ENCODE data around the gene NXF2. TPM values are rescaled to one million over a fixed set of nuclear protein-coding genes. Genes with fewer than 3 reads are reported as not detected.
"Not testable (repeated sequence)": the region's sequence is repeated elsewhere in the genome, so short reads cannot be mapped to it uniquely, and the experiment has no call there.

Gene NXF2, protein sequence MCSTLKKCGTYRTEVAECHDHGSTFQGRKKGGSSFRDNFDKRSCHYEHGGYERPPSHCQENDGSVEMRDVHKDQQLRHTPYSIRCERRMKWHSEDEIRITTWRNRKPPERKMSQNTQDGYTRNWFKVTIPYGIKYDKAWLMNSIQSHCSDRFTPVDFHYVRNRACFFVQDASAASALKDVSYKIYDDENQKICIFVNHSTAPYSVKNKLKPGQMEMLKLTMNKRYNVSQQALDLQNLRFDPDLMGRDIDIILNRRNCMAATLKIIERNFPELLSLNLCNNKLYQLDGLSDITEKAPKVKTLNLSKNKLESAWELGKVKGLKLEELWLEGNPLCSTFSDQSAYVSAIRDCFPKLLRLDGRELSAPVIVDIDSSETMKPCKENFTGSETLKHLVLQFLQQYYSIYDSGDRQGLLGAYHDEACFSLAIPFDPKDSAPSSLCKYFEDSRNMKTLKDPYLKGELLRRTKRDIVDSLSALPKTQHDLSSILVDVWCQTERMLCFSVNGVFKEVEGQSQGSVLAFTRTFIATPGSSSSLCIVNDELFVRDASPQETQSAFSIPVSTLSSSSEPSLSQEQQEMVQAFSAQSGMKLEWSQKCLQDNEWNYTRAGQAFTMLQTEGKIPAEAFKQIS
- total RNA-seq: not detected

DNA sequence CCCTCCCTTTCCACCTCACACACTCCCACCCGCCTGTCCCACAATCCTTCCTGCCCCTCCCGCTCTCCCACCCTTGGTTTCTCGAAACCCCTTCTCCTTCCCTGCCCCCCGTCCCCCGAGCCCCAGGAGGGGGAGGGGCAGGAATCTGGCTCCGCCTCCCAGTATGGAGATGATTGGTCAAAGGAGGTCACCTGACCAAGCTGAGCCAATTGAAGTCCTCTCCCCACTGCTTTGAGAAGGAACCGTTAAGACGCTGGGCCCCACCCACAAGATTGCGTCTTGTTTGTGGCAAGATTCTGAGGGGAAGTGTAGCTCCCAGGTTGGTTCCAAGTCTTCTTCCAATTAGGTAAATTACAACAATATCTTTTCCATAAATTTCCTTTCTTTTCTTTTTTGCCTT, at the start of gene NXF2:
NXF2 (plus strand) TSS at position 275 of the 400 bp plus-strand sequence. CDS start 59,912 bp downstream, outside the sequence.
- H3K4me1 ChIP-seq; intact Hi-C loops (cut with DNase I); H3K4me3 ChIP-seq; H3K27me3 ChIP-seq; H3K9me3 ChIP-seq; DNase-seq; H3K27ac ChIP-seq; H3K36me3 ChIP-seq: not testable (repeated sequence)
- WGBS, 2 donors: no CpG with 5 or more reads among the region's 9 CpGs

DNA sequence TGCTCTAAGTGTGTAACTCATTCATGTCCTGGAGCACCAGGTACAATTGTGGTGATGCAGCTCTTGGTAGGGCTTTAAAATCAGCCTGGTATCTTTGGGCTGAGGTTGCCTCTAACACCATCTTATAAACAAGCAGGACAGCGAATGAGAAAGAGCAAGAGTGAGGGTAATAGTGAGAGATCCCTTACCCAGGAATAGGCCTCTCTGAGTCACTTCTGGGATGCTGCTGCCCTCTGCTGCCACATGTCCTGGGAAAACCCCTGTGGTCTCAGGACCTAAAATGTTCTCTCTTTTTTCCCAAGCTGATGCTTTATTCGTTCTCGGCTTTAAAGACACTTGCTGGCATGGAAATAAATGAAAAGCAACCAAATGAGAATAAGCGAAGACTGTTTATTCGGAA, 39.0 kb upstream of the NXF2 start:
- H3K4me3 ChIP-seq; H3K27ac ChIP-seq; H3K9me3 ChIP-seq; H3K4me1 ChIP-seq; intact Hi-C loops (cut with DNase I); H3K36me3 ChIP-seq; DNase-seq; H3K27me3 ChIP-seq: not testable (repeated sequence)
- no CpG with 5 or more reads among the region's 5 CpGs for WGBS, 2 donors

DNA sequence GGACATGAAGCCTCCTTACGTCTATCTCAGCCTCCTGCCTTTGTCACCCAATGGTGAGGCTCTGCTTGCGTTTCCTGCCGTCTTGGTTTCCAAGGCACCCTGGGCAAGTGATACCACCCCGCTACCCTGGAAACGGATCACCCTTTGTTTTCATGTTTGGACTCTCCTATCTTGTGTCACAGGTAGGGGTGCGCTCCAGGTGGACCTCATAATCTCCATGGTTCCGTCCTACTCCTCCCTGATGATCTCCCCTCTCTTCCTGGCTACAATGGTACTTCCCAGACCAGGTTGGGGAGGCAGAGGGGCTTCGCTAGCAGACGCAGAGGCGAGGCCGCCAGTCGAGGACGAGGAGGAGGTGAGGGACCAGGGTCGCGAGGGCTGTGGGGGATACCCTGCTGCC, 32.0 kb upstream of the NXF2 start, which contains the start of gene TCP11X1:
TCP11X1 (plus strand) TSS at position 316 of the 400 bp plus-strand sequence.
- H3K27me3 ChIP-seq; H3K4me1 ChIP-seq; H3K36me3 ChIP-seq; DNase-seq; H3K9me3 ChIP-seq; intact Hi-C loops (cut with DNase I); H3K27ac ChIP-seq; H3K4me3 ChIP-seq: not testable (repeated sequence)
- no CpG with 5 or more reads among the region's 15 CpGs for WGBS, 2 donors

DNA sequence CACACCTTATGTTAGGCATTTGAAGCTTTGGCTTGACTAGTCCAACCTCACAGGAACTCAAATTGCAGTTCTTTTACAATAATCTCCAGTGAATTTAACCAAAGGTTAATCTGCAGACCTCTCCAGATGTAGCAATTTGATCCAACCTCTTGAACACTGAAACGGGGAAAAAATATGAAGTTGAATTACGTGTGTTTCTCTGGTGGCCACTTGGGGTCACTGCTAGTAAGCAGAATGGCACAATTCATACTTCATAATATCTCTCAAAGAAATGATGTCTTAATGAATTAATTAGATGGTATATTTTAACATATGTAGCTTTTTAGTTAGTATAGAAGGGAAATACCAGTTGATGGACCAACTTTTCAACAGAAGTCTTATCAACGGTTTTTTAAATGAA, 30.5 kb upstream of the NXF2 start:
- no CpG with 5 or more reads among the region's 3 CpGs for whole genome bisulfite sequencing, 2 donors
- H3K36me3 ChIP-seq; H3K9me3 ChIP-seq; H3K27ac ChIP-seq; H3K27me3 ChIP-seq; intact Hi-C loops (cut with DNase I); H3K4me1 ChIP-seq; H3K4me3 ChIP-seq; DNase-seq: not testable (repeated sequence)

DNA sequence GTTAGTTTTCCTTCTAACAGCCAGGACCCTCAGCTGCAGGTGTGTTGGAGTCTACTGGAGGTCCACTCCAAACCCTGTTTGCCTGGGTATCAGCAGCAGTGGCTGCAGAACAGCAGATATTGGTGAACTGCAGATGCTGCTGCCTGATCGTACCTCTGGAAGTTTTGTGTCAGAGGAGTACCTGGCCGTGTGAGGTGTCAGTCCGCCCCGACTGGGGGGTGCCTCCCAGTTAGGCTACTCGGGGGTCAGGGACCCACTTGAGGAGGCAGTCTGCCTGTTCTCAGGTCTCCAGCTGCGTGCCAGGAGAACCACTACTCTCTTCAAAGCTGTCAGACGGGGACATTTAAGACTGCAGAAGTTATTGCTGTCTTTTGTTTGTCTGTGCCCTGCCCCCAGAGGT, 11.3 kb upstream of the NXF2 start:
- H3K36me3 ChIP-seq; DNase-seq; intact Hi-C loops (cut with DNase I); H3K27ac ChIP-seq; H3K4me3 ChIP-seq; H3K27me3 ChIP-seq; H3K4me1 ChIP-seq; H3K9me3 ChIP-seq: not testable (repeated sequence)
- no CpG with 5 or more reads among the region's 7 CpGs for WGBS, 2 donors

DNA sequence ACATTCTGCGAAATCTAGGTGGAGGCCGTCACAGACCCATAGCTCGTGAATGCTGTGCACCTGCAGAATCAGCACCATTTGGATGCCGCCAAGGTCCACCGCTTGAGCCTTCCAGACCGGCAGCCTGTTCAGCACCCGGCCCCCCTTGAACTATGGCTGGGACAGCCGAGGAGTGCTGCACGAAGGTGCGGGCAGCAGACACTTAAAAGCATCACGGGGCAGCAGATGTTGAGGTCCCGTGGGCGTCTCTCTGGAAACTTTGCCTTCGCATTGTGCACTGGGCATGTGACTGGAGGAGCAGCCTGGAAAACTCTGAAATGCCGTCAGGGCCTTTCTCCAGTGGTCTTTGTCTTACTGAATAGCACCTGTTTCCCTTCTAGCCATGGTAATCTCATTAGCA, 6.7 kb upstream of the NXF2 start:
- H3K9me3 ChIP-seq; H3K4me1 ChIP-seq; H3K27me3 ChIP-seq; intact Hi-C loops (cut with DNase I); H3K36me3 ChIP-seq; H3K4me3 ChIP-seq; DNase-seq; H3K27ac ChIP-seq: not testable (repeated sequence)
- WGBS, 2 donors: 63 to 70% methylated on average over 5 to 7 of the region's 15 CpGs

DNA sequence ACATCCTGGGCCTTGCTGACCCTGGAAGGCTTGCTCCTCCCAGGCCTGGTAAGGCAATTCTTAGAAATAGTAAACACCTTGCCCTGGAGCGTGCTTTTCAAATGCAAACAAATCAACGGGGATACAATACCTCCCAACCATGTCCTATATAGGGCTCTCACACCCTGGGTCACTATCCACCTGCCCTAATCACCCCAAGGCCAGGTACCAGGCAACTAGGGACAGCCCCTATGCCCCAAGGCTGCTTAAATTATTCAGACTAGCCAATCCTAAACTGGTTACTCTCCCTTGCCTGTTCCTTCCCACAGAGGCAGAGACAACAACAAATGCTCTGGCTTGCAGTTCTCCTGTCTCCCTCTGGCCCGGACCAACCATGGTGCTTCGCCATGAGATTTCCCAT, 25.3 kb downstream of the NXF2 start:
- DNase-seq: not testable (repeated sequence)
- WGBS, 2 donors: no CpG with 5 or more reads among the region's 4 CpGs

DNA sequence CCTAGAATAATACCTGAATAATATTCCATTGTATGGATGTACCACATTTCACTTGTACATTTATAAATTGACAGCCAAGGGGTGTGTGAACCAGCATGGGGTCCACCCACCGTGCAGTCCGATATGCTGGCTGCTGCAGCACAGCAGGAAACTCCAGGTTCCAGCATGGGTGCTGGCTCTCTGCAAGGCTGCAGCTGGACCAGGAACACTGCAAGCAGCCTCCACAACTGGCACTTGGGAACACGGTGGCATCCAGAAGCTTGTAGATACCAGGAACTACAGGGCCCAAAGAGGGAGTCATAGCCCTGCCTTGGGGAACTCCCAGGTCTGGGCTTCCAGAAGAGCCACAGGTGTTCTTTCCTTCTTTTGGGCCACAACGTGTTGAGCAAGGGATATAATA, 91.2 kb downstream of the NXF2 start:
- Histone ChIP-seq H3K36me3 (no peaks in the 10 kb centered on the region), H3K27ac (no peak overlapping the region), H3K4me1 (no peaks in the 10 kb centered on the region), H3K27me3 (no peaks in the 10 kb centered on the region), H3K9me3 (no peaks in the 10 kb centered on the region), H3K4me3 (no peak overlapping the region)
- TF ChIP-seq, protein P1, sequence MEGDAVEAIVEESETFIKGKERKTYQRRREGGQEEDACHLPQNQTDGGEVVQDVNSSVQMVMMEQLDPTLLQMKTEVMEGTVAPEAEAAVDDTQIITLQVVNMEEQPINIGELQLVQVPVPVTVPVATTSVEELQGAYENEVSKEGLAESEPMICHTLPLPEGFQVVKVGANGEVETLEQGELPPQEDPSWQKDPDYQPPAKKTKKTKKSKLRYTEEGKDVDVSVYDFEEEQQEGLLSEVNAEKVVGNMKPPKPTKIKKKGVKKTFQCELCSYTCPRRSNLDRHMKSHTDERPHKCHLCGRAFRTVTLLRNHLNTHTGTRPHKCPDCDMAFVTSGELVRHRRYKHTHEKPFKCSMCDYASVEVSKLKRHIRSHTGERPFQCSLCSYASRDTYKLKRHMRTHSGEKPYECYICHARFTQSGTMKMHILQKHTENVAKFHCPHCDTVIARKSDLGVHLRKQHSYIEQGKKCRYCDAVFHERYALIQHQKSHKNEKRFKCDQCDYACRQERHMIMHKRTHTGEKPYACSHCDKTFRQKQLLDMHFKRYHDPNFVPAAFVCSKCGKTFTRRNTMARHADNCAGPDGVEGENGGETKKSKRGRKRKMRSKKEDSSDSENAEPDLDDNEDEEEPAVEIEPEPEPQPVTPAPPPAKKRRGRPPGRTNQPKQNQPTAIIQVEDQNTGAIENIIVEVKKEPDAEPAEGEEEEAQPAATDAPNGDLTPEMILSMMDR (IDR thresholded peaks at IDR 0.05): no peak
- no peak for TF ChIP-seq POLR2A (IDR thresholded peaks at IDR 0.05)
- no peak for DNase-seq
- intact Hi-C loops (cut with DNase I): no loop called here
- 68% methylated on average over 4 of the region's 4 CpGs; no CpG with 5 or more reads in 1 of the 2 donors for WGBS, 2 donors

More for the DNA sequence above, 25.3 kb downstream of the NXF2 start:
- H3K27ac ChIP-seq; H3K36me3 ChIP-seq; H3K27me3 ChIP-seq; H3K4me3 ChIP-seq; H3K4me1 ChIP-seq; intact Hi-C loops (cut with DNase I); H3K9me3 ChIP-seq: not testable (repeated sequence)

Measured in esophagus squamous epithelium (tissue), 5 donors.